ENCODE data around the gene TMCO4.

TMCO4 gene

DNA sequence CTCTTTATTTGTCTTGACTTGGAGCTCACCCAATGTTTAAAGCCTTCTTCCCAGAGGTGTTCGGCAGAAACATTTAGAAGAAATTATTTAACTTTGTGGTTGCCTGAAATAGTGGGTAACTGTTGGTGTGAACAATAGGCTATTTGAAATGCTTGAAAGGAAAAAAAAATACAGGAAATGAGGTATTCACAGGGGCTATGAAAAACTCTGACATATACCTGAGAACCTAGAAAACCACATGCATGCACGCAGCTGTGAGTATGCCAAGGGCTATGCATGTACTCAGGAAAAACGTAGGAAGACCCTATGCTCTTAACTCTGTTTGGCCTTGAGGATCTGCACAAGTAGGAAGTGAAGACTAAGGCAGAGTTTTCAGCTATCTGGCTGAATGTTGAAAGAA lies 31.7 kb upstream of the TMCO4 start:
- TF ChIP-seq EZH2phosphoT487 (IDR thresholded peaks at IDR 0.05; ENCODE audit: low read depth): no peak
- no peak for TF ChIP-seq CTCF (IDR thresholded peaks at IDR 0.05; ENCODE audit: low read depth, low read length)
- Histone ChIP-seq H3K79me2 (ENCODE audit: low read length) (no peaks in the 10 kb centered on the region), H3K4me1 (ENCODE audit: low read length) (no peaks in the 10 kb centered on the region), H3K9me3 (ENCODE audit: insufficient read depth, low read length) (no peaks in the 10 kb centered on the region), H3K27ac (ENCODE audit: low read length) (no peak overlapping the region), H4K20me1 (ENCODE audit: insufficient read depth, low read length) (no peaks in the 10 kb centered on the region), H2AFZ (ENCODE audit: low read depth, low read length) (no peak overlapping the region), H3K36me3 (replicated peaks; ENCODE audit: low read depth, low read length) (no peaks in the 10 kb centered on the region), H3K4me3 (ENCODE audit: low read length) (no peak overlapping the region), H3K27me3 (ENCODE audit: low read depth, low read length) (no peaks in the 10 kb centered on the region), H3K9ac (ENCODE audit: low read length) (no peak overlapping the region), H3K4me2 (ENCODE audit: low read length) (no peak overlapping the region)

- H3K27ac ChIP-seq (ENCODE audit: low read length): no peak overlapping the region
- H3K27me3 ChIP-seq (ENCODE audit: low read depth, low read length): no peaks in the 10 kb centered on the region
- no peaks in the 10 kb centered on the region for H3K79me2 ChIP-seq (ENCODE audit: low read length)
- no peaks in the 10 kb centered on the region for H3K4me1 ChIP-seq (ENCODE audit: low read length)
- no peak overlapping the region for H3K4me3 ChIP-seq (ENCODE audit: low read length)
- H4K20me1 ChIP-seq (ENCODE audit: insufficient read depth, low read length): no peaks in the 10 kb centered on the region
- no peaks in the 10 kb centered on the region for H3K36me3 ChIP-seq (replicated peaks; ENCODE audit: low read depth, low read length)
- no peaks in the 10 kb centered on the region for H3K9me3 ChIP-seq (ENCODE audit: insufficient read depth, low read length)
- TF ChIP-seq EZH2phosphoT487 (IDR thresholded peaks at IDR 0.05; ENCODE audit: low read depth) (no peak), CTCF (IDR thresholded peaks at IDR 0.05; ENCODE audit: low read depth, low read length) (no peak)
- H3K9ac ChIP-seq (ENCODE audit: low read length): no peak overlapping the region
- no peak overlapping the region for H2AFZ ChIP-seq (ENCODE audit: low read depth, low read length)
- H3K4me2 ChIP-seq (ENCODE audit: low read length): no peak overlapping the region
Observed at GRCh38 chr1:19828546-19828945, 28.8 kb upstream of the TMCO4 start.

- Histone ChIP-seq H3K4me2 (ENCODE audit: low read length) (no peak overlapping the region), H3K4me3 (ENCODE audit: low read length) (no peak overlapping the region), H3K9me3 (ENCODE audit: insufficient read depth, low read length) (no peaks in the 10 kb centered on the region), H3K36me3 (replicated peaks; ENCODE audit: low read depth, low read length) (no peaks in the 10 kb centered on the region), H3K27ac (ENCODE audit: low read length) (no peak overlapping the region), H4K20me1 (ENCODE audit: insufficient read depth, low read length) (no peaks in the 10 kb centered on the region), H3K4me1 (ENCODE audit: low read length) (no peaks in the 10 kb centered on the region), H3K27me3 (ENCODE audit: low read depth, low read length) (no peaks in the 10 kb centered on the region), H2AFZ (ENCODE audit: low read depth, low read length) (no peak overlapping the region), H3K79me2 (ENCODE audit: low read length) (no peaks in the 10 kb centered on the region), H3K9ac (ENCODE audit: low read length) (no peak overlapping the region)
- TF ChIP-seq CTCF (IDR thresholded peaks at IDR 0.05; ENCODE audit: low read depth, low read length): no peak
- no peak for TF ChIP-seq EZH2phosphoT487 (IDR thresholded peaks at IDR 0.05; ENCODE audit: low read depth)
Observed at GRCh38 chr1:19825298-19825697, 25.6 kb upstream of the TMCO4 start.

DNA sequence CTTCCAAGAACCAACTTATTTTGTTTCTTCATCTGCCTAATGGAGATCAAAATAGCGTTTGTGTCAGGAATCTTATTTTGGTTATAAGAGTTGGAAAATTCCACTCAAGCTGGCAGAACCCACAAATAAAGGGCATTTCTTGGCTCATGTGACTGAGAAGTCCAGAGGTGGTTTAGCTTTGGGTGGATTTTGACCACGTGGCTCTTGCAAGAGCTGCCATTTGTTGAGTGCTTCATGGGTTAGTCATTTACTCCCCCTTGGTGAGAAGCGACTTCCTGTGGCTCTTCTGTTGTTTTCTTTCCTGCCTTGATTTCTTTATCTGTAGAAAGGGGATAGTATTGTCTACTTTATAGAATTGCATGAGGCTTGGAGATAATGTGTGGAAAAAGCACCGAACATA lies 24.8 kb upstream of the TMCO4 start:
- TF ChIP-seq EZH2phosphoT487 (IDR thresholded peaks at IDR 0.05; ENCODE audit: low read depth) (no peak), CTCF (IDR thresholded peaks at IDR 0.05; ENCODE audit: low read depth, low read length) (no peak)
- Histone ChIP-seq H4K20me1 (ENCODE audit: insufficient read depth, low read length) (no peaks in the 10 kb centered on the region), H3K4me2 (ENCODE audit: low read length) (no peak overlapping the region), H3K4me3 (ENCODE audit: low read length) (no peak overlapping the region), H2AFZ (ENCODE audit: low read depth, low read length) (no peak overlapping the region), H3K9me3 (ENCODE audit: insufficient read depth, low read length) (no peaks in the 10 kb centered on the region), H3K79me2 (ENCODE audit: low read length) (no peaks in the 10 kb centered on the region), H3K36me3 (replicated peaks; ENCODE audit: low read depth, low read length) (no peaks in the 10 kb centered on the region), H3K9ac (ENCODE audit: low read length) (no peak overlapping the region), H3K27me3 (ENCODE audit: low read depth, low read length) (no peaks in the 10 kb centered on the region), H3K27ac (ENCODE audit: low read length) (no peak overlapping the region), H3K4me1 (ENCODE audit: low read length) (no peaks in the 10 kb centered on the region)
